Measurements from ENCODE around the gene AGRP.

AGRP gene

GRCh38 chr16:67449739-67450138, 33.6 kb downstream of the AGRP start:
- Histone ChIP-seq H3K36me3 (replicated peaks in 1 of 2; ENCODE audit: control insufficient read depth in 2 of 2, insufficient read depth in 2 of 2, low read length in 2 of 2) (peaks cover 0 to 41% of the 10 kb centered on the region in 2 donors), H4K8ac (ENCODE audit: low read depth, low read length) (no peak overlapping the region), H3K79me1 (ENCODE audit: low read depth, low read length) (peaks cover 4% of the 10 kb centered on the region), H3K9ac (ENCODE audit: low read depth, low read length, poor library complexity) (peak overlapping the region; percentile 53), H4K91ac (ENCODE audit: low read depth, low read length, poor library complexity) (no peak overlapping the region), H2BK5ac (ENCODE audit: low read length) (no peak overlapping the region), H3K23ac (ENCODE audit: low read depth, low read length, poor library complexity) (peak overlapping the region; percentile 11), H2BK120ac (ENCODE audit: low read depth, low read length) (no peak overlapping the region), H3K9me3 (replicated peaks in 1 of 2; ENCODE audit: control insufficient read depth in 2 of 2, insufficient read depth in 1 of 2, low read depth in 1 of 2, low read length in 2 of 2) (no peaks in the 10 kb centered on the region), H2AK5ac (ENCODE audit: low read depth, low read length) (no peak overlapping the region), H3K18ac (ENCODE audit: low read length) (no peak overlapping the region), H3K4me2 (ENCODE audit: insufficient read depth, low read length, poor library complexity, severe bottlenecking) (no peak overlapping the region), H3K4me3 (ENCODE audit: low read length in 2 of 2) (no peak overlapping the region), H2BK12ac (ENCODE audit: low read length) (no peak overlapping the region), H2AFZ (ENCODE audit: low read length) (no peak overlapping the region), H3K27me3 (ENCODE audit: control insufficient read depth in 3 of 3, insufficient read depth in 3 of 3, low read depth in 1 of 3, low read length in 3 of 3) (no peaks in the 10 kb centered on the region), H3K4me1 (ENCODE audit: control insufficient read depth in 2 of 2, insufficient read depth in 1 of 2, low read depth in 1 of 2, low read length in 2 of 2) (peaks cover 3 to 7% of the 10 kb centered on the region in 2 donors), H3K14ac (ENCODE audit: low read length) (no peak overlapping the region), H2BK15ac (ENCODE audit: low read length) (no peak overlapping the region), H3K27ac (replicated peaks; ENCODE audit: low read length) (no peak overlapping the region), H3K4ac (ENCODE audit: low read length) (no peak overlapping the region)
- no peak for DNase-seq (ENCODE audit: low spot score)
- WGBS, 2 donors (ENCODE audit: extremely low coverage in 2 of 2, insufficient read length in 2 of 2, insufficient replicate concordance in 1 of 2) = no CpG with 5 or more reads among the region's 3 CpGs

GRCh38 chr16:67449336-67449735, 34.0 kb downstream of the AGRP start:
- Histone ChIP-seq H3K4me1 (ENCODE audit: control insufficient read depth in 2 of 2, insufficient read depth in 1 of 2, low read depth in 1 of 2, low read length in 2 of 2) (peaks cover 6 to 7% of the 10 kb centered on the region in 2 donors), H3K27ac (replicated peaks; ENCODE audit: low read length) (no peak overlapping the region), H3K4ac (ENCODE audit: low read length) (no peak overlapping the region), H2BK5ac (ENCODE audit: low read length) (no peak overlapping the region), H2AFZ (ENCODE audit: low read length) (no peak overlapping the region), H3K9me3 (replicated peaks in 1 of 2; ENCODE audit: control insufficient read depth in 2 of 2, insufficient read depth in 1 of 2, low read depth in 1 of 2, low read length in 2 of 2) (no peaks in the 10 kb centered on the region), H3K23ac (ENCODE audit: low read depth, low read length, poor library complexity) (peak overlapping the region; percentile 11), H3K79me1 (ENCODE audit: low read depth, low read length) (peaks cover 4% of the 10 kb centered on the region), H3K9ac (ENCODE audit: low read depth, low read length, poor library complexity) (peak overlapping the region; percentile 53), H4K91ac (ENCODE audit: low read depth, low read length, poor library complexity) (no peak overlapping the region), H2BK15ac (ENCODE audit: low read length) (no peak overlapping the region), H3K14ac (ENCODE audit: low read length) (no peak overlapping the region), H3K27me3 (ENCODE audit: control insufficient read depth in 3 of 3, insufficient read depth in 3 of 3, low read depth in 1 of 3, low read length in 3 of 3) (no peaks in the 10 kb centered on the region), H3K4me3 (ENCODE audit: low read length in 2 of 2) (no peak overlapping the region), H2AK5ac (ENCODE audit: low read depth, low read length) (no peak overlapping the region), H2BK12ac (ENCODE audit: low read length) (no peak overlapping the region), H4K8ac (ENCODE audit: low read depth, low read length) (no peak overlapping the region), H2BK120ac (ENCODE audit: low read depth, low read length) (no peak overlapping the region), H3K4me2 (ENCODE audit: insufficient read depth, low read length, poor library complexity, severe bottlenecking) (no peak overlapping the region), H3K18ac (ENCODE audit: low read length) (no peak overlapping the region), H3K36me3 (replicated peaks in 1 of 2; ENCODE audit: control insufficient read depth in 2 of 2, insufficient read depth in 2 of 2, low read length in 2 of 2) (peaks cover 0 to 44% of the 10 kb centered on the region in 2 donors)
- no CpG with 5 or more reads among the region's 2 CpGs for WGBS, 2 donors (ENCODE audit: extremely low coverage in 2 of 2, insufficient read length in 2 of 2, insufficient replicate concordance in 1 of 2)
- DNase-seq (ENCODE audit: low spot score) = no peak

- H2BK120ac ChIP-seq (ENCODE audit: low read depth, low read length) = no peak overlapping the region
- DNase-seq (ENCODE audit: low spot score) = no peak
- peaks cover 4% of the 10 kb centered on the region for H3K79me1 ChIP-seq (ENCODE audit: low read depth, low read length)
- H3K18ac ChIP-seq (ENCODE audit: low read length) = no peak overlapping the region
- H2AK5ac ChIP-seq (ENCODE audit: low read depth, low read length) = no peak overlapping the region
- no peak overlapping the region for H3K27ac ChIP-seq (replicated peaks; ENCODE audit: low read length)
- peaks cover 2 to 3% of the 10 kb centered on the region in 2 donors for H3K4me1 ChIP-seq (ENCODE audit: control insufficient read depth in 2 of 2, insufficient read depth in 1 of 2, low read depth in 1 of 2, low read length in 2 of 2)
- H3K9ac ChIP-seq (ENCODE audit: low read depth, low read length, poor library complexity) = no peak overlapping the region
- peaks cover 0 to 46% of the 10 kb centered on the region in 2 donors for H3K36me3 ChIP-seq (replicated peaks in 1 of 2; ENCODE audit: control insufficient read depth in 2 of 2, insufficient read depth in 2 of 2, low read length in 2 of 2)
- no peak overlapping the region for H3K4me3 ChIP-seq (ENCODE audit: low read length in 2 of 2)
- H2BK5ac ChIP-seq (ENCODE audit: low read length) = no peak overlapping the region
- H3K27me3 ChIP-seq (ENCODE audit: control insufficient read depth in 3 of 3, insufficient read depth in 3 of 3, low read depth in 1 of 3, low read length in 3 of 3) = no peaks in the 10 kb centered on the region
- no peak overlapping the region for H3K23ac ChIP-seq (ENCODE audit: low read depth, low read length, poor library complexity)
- H4K91ac ChIP-seq (ENCODE audit: low read depth, low read length, poor library complexity) = no peak overlapping the region
- no peak overlapping the region for H4K8ac ChIP-seq (ENCODE audit: low read depth, low read length)
- no peak overlapping the region for H2BK12ac ChIP-seq (ENCODE audit: low read length)
- no peak overlapping the region for H3K4me2 ChIP-seq (ENCODE audit: insufficient read depth, low read length, poor library complexity, severe bottlenecking)
- WGBS, 2 donors (ENCODE audit: extremely low coverage in 2 of 2, insufficient read length in 2 of 2, insufficient replicate concordance in 1 of 2) = no CpG with 5 or more reads among the region's 5 CpGs
- H3K9me3 ChIP-seq (replicated peaks in 1 of 2; ENCODE audit: control insufficient read depth in 2 of 2, insufficient read depth in 1 of 2, low read depth in 1 of 2, low read length in 2 of 2) = no peaks in the 10 kb centered on the region
- no peak overlapping the region for H2AFZ ChIP-seq (ENCODE audit: low read length)
- no peak overlapping the region for H3K14ac ChIP-seq (ENCODE audit: low read length)
- no peak overlapping the region for H3K4ac ChIP-seq (ENCODE audit: low read length)
- H2BK15ac ChIP-seq (ENCODE audit: low read length) = no peak overlapping the region
Measured at GRCh38 chr16:67448580-67448979, 34.8 kb downstream of the AGRP start.

GRCh38 chr16:67447508-67448076, 35.8 kb downstream of the AGRP start:
- no peak overlapping the region for H3K18ac ChIP-seq (ENCODE audit: low read length)
- H2AK5ac ChIP-seq (ENCODE audit: low read depth, low read length) = peak overlapping the region; percentile 22
- peak overlapping the region; percentile 52 for H3K23ac ChIP-seq (ENCODE audit: low read depth, low read length, poor library complexity)
- no peak overlapping the region for H4K8ac ChIP-seq (ENCODE audit: low read depth, low read length)
- H2BK15ac ChIP-seq (ENCODE audit: low read length) = no peak overlapping the region
- H3K27ac ChIP-seq (replicated peaks; ENCODE audit: low read length) = no peak overlapping the region
- H2BK12ac ChIP-seq (ENCODE audit: low read length) = no peak overlapping the region
- peak overlapping the region; percentile 78 for H2BK5ac ChIP-seq (ENCODE audit: low read length)
- H3K9ac ChIP-seq (ENCODE audit: low read depth, low read length, poor library complexity) = peak overlapping the region; percentile 72
- H3K4me1 ChIP-seq (ENCODE audit: control insufficient read depth in 2 of 2, insufficient read depth in 1 of 2, low read depth in 1 of 2, low read length in 2 of 2) = peaks cover 0 to 3% of the 10 kb centered on the region in 2 donors
- no peak overlapping the region for H2AFZ ChIP-seq (ENCODE audit: low read length)
- H3K27me3 ChIP-seq (ENCODE audit: control insufficient read depth in 3 of 3, insufficient read depth in 3 of 3, low read depth in 1 of 3, low read length in 3 of 3) = no peaks in the 10 kb centered on the region
- H3K9me3 ChIP-seq (replicated peaks in 1 of 2; ENCODE audit: control insufficient read depth in 2 of 2, insufficient read depth in 1 of 2, low read depth in 1 of 2, low read length in 2 of 2) = no peaks in the 10 kb centered on the region
- no peak overlapping the region for H3K4ac ChIP-seq (ENCODE audit: low read length)
- peak overlapping the region; percentile 6 for H3K14ac ChIP-seq (ENCODE audit: low read length)
- no peak overlapping the region for H2BK120ac ChIP-seq (ENCODE audit: low read depth, low read length)
- peaks cover 0 to 41% of the 10 kb centered on the region in 2 donors for H3K36me3 ChIP-seq (replicated peaks in 1 of 2; ENCODE audit: control insufficient read depth in 2 of 2, insufficient read depth in 2 of 2, low read length in 2 of 2)
- no peak overlapping the region for H4K91ac ChIP-seq (ENCODE audit: low read depth, low read length, poor library complexity)
- H3K4me2 ChIP-seq (ENCODE audit: insufficient read depth, low read length, poor library complexity, severe bottlenecking) = no peak overlapping the region
- H3K79me1 ChIP-seq (ENCODE audit: low read depth, low read length) = peaks cover 4% of the 10 kb centered on the region
- DNase-seq (ENCODE audit: low spot score) = no peak
- WGBS, 2 donors (ENCODE audit: extremely low coverage in 2 of 2, insufficient read length in 2 of 2, insufficient replicate concordance in 1 of 2) = no CpG with 5 or more reads among the region's 6 CpGs
- no peak overlapping the region for H3K4me3 ChIP-seq (ENCODE audit: low read length in 2 of 2)
